HG03558 (cell line): ENCODE results near the gene SSTR4.

ENCODE experiments used
- ATAC-seq: cut with Tn5 transposase; IDR thresholded peaks from one replicate; pipeline ENCODE4 v1.9.1; 2021; ENCODE audit warnings: moderate number of reproducible peaks; ENCODE audit not compliant: unreplicated experiment; ENCODE audit errors: extremely low read depth

Gene SSTR4

GRCh38 chr20:23083553-23084220, 48.6 kb downstream of the SSTR4 start:
- no peak for ATAC-seq

GRCh38 chr20:23084282-23084844, 49.3 kb downstream of the SSTR4 start:
- no peak for ATAC-seq

GRCh38 chr20:23084845-23085365, 49.8 kb downstream of the SSTR4 start:
- no peak for ATAC-seq

- no peak for ATAC-seq
Measured at GRCh38 chr20:23085436-23086055, 50.4 kb downstream of the SSTR4 start.

- ATAC-seq: no peak
Measured at GRCh38 chr20:23086056-23086566, 51.0 kb downstream of the SSTR4 start, which contains the start of gene CD93. Gene CD93, minus strand, starts transcription at chr20:23086324. Its CDS starts 132 bp downstream, at chr20:23086192.

- ATAC-seq: no peak
Measured at GRCh38 chr20:23086931-23087411, 51.9 kb downstream of the SSTR4 start.

GRCh38 chr20:23087587-23088251, 52.6 kb downstream of the SSTR4 start:
- ATAC-seq: no peak
